SU-DHL-6 (cell line): Measurements from ENCODE around the gene DPEP2.
A peak's percentile ranks its signal among the peaks of the same experiment; 100 is the strongest.
"Not testable (repeated sequence)": the region's sequence is repeated elsewhere in the genome, so short reads cannot be mapped to it uniquely, and the experiment has no call there.

ENCODE experiments used
- H2AFZ ChIP-seq: fragments of 200-600 bp; sonication (generic); 2 replicates; pipeline ENCODE4 v1.6.1; 2014; ENCODE audit warnings: low read depth, mild to moderate bottlenecking, moderate library complexity, mixed read lengths, antibody characterized with exemption, low read length; ENCODE audit not compliant: severe bottlenecking
- H3F3A ChIP-seq: fragments of 200-600 bp; shearing (Covaris generic); 2 replicates; pipeline ENCODE4 v1.6.0; 2016; ENCODE audit warnings: antibody characterized with exemption, mild to moderate bottlenecking; ENCODE audit not compliant: insufficient read depth
- H3K27ac ChIP-seq: fragments of 200-600 bp; sonication (generic); 2 replicates; pipeline ENCODE4 v1.5.1; 2016; ENCODE audit warnings: low read depth, mild to moderate bottlenecking, low read length, moderate library complexity, mixed read lengths
- H3K27me3 ChIP-seq: fragments of 200-600 bp; sonication (generic), shearing (Covaris generic); 2 replicates; pipeline ENCODE4 v1.6.0; 2014; ENCODE audit warnings: mild to moderate bottlenecking, low read length
- H3K36me3 ChIP-seq: fragments of 200-600 bp; sonication (generic); 2 replicates; pipeline ENCODE4 v1.6.1; 2014; ENCODE audit warnings: mild to moderate bottlenecking, low read length, mixed read lengths
- H3K4me2 ChIP-seq: fragments of 300-600, 200-600 bp; shearing (Covaris generic), sonication (generic); 2 replicates; pipeline ENCODE4 v1.6.0; 2014; ENCODE audit warnings: low read length, low read depth, mild to moderate bottlenecking; ENCODE audit not compliant: poor library complexity, severe bottlenecking
- H3K4me3 ChIP-seq: fragments of 200-600 bp; sonication (generic); 2 replicates; pipeline ENCODE4 v1.5.1; 2014; ENCODE audit warnings: antibody characterized with exemption, low read length, mild to moderate bottlenecking, mixed read lengths; ENCODE audit not compliant: insufficient read depth, poor library complexity, severe bottlenecking
- H3K79me2 ChIP-seq: fragments of 200-600 bp; sonication (generic); 2 replicates; pipeline ENCODE4 v1.6.1; 2014; ENCODE audit warnings: mild to moderate bottlenecking, low read length, moderate library complexity; ENCODE audit not compliant: insufficient read depth
- H3K9ac ChIP-seq: fragments of 200-600 bp; sonication (generic); 2 replicates; pipeline ENCODE4 v1.7.0; 2014; ENCODE audit warnings: mild to moderate bottlenecking, low read length
- H3K9me2 ChIP-seq: fragments of 200-600 bp; sonication (generic); replicated peaks from 2 replicates; pipeline ENCODE4 v1.6.1; 2014; ENCODE audit warnings: low read length; ENCODE audit not compliant: insufficient read depth
- H3K9me3 ChIP-seq: fragments of 200-600 bp; sonication (generic); 2 replicates; pipeline ENCODE4 v1.6.1; 2014; ENCODE audit warnings: low read length, mixed read lengths; ENCODE audit not compliant: insufficient read depth
- H4K20me1 ChIP-seq: fragments of 200-600 bp; sonication (generic); 2 replicates; pipeline ENCODE4 v1.6.1; 2014; ENCODE audit warnings: low read depth, mild to moderate bottlenecking, antibody characterized with exemption, low read length, moderate library complexity, mixed read lengths
- CTCF ChIP-seq: fragments of 200-600 bp; sonication (generic); IDR thresholded peaks from one replicate; pipeline ENCODE4 v1.5.1; 2017; ENCODE audit warnings: antibody characterized with exemption, mild to moderate bottlenecking, low read length, moderate library complexity; ENCODE audit not compliant: insufficient read depth, poor library complexity, severe bottlenecking
- EZH2phosphoT487 ChIP-seq: fragments of 200-600 bp; sonication (generic), shearing (Covaris generic); conservative IDR thresholded peaks from 2 replicates; pipeline ENCODE4 v1.6.1; 2018; ENCODE audit warnings: mild to moderate bottlenecking, antibody characterized with exemption, low read length, moderate library complexity, mixed read lengths

The DPEP2 gene

DNA sequence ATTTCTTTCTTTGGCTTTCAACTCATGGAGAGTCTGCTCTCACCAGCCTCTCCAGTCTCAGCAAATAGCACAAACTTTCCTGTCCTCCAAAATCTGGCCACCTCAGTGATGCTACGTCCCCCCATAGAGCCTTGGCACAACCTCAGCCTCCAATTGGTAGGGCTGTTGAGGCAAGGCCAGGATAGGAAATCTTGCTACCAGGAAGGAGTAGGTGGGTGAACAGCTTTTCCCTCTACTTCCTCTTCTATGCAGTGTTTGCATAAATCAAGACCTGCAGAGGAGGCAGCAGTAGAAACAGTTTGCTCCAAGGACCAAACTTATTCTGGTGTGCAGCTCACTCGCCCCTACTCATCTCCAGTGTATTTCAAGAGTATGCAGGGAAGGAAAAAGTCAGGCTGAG lies 701 bp upstream of the DPEP2 start:
- peak overlapping the region; percentile 69 for H2AFZ ChIP-seq
- H3K9ac ChIP-seq = peak overlapping the region; percentile 4; the same call in 1 of the 2 replicates
- no peak overlapping the region for H3K27ac ChIP-seq
- no peaks in the 10 kb centered on the region for H3K9me2 ChIP-seq
- H3F3A ChIP-seq = no peaks in the 10 kb centered on the region
- no peaks in the 10 kb centered on the region for H3K9me3 ChIP-seq
- H3K79me2 ChIP-seq = no peaks in the 10 kb centered on the region
- H3K36me3 ChIP-seq = no peaks in the 10 kb centered on the region
- TF ChIP-seq CTCF = no peak
- TF ChIP-seq EZH2phosphoT487 = no peak
- H3K4me2 ChIP-seq = peak overlapping the region; percentile 20
- no peak overlapping the region for H3K4me3 ChIP-seq
- H4K20me1 ChIP-seq = no peaks in the 10 kb centered on the region
- no peaks in the 10 kb centered on the region for H3K27me3 ChIP-seq

DNA sequence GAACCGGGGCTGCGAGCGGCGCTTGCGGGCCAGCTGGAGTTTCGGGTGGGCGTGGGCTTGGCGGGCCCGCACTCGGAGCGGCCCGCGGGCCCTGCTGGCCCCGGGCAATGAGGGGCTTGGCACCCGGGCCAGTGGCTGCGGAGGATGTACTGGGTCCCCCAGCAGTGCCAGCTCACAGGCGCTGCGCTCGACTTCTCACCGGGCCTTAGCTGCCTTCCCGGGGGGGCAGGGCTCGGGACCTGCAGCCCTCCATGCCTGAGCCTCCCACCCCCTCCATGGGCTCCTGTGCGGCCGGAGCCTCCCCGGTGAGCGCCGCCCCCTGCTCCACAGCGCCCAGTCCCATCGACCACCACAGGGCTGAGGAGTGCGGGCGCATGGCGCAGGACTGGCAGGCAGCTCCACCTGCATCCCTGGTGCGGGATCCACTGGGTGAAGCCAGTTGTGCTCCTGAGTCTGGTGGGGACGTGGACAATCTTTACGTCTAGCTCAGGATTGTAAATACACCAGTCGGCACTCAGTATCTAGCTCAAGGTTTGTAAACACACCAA lies 979 bp downstream of the DPEP2 start:
- not testable (repeated sequence) for H3K9me3 ChIP-seq, H4K20me1 ChIP-seq, H3K36me3 ChIP-seq, H3K27me3 ChIP-seq, H3K27ac ChIP-seq, H3K4me2 ChIP-seq, H2AFZ ChIP-seq, H3K4me3 ChIP-seq, H3F3A ChIP-seq, H3K79me2 ChIP-seq, H3K9me2 ChIP-seq, H3K9ac ChIP-seq

DNA sequence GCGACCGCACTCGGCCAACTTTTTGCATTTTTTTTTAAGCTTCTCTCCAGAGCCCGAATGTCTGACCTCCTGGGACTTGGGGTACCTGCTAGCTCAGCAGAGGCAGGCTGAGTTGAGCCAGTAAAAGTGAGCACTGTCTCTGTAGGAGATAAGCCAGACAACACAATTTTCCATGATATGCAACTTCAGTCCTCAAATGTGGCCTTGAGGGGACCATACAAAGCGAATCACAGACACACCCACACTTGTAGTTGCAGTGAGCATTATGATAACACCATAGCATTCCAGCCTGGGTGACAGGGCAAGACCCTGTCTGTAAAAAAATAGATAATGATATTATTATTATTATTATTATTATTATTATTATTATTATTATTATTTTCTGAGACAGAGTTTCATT lies 2.6 kb downstream of the DPEP2 start:
- no peaks in the 10 kb centered on the region for H3F3A ChIP-seq
- TF ChIP-seq EZH2phosphoT487 = no peak
- TF ChIP-seq CTCF = no peak

DNA sequence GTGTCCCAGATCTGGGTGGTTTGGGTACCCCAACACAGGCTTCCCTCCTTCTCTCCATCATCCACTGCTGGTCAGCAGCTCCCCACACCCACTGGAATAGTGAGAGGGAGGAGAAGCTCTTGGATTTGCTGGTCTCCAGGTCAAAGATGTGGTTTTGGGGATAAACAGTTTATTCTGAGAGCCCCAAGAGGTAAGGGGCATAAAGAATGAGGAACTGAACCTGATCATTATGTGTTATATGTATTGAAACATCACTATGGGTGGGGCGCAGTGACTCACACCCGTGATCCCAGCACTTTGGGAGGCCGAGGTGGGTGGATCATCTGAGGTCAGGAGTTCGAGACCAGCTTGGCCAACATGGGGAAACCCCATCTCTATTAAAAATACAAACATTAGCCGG lies 3.9 kb downstream of the DPEP2 start:
- Histone ChIP-seq H3K9me3 (no peaks in the 10 kb centered on the region), H3K9me2 (no peaks in the 10 kb centered on the region), H3F3A (no peaks in the 10 kb centered on the region), H3K4me3 (no peak overlapping the region), H3K27ac (no peak overlapping the region), H3K4me2 (no peak overlapping the region), H3K79me2 (no peaks in the 10 kb centered on the region), H3K36me3 (no peaks in the 10 kb centered on the region), H4K20me1 (no peaks in the 10 kb centered on the region), H3K9ac (no peak overlapping the region), H3K27me3 (no peaks in the 10 kb centered on the region), H2AFZ (no peak overlapping the region)
- TF ChIP-seq CTCF (no peak), EZH2phosphoT487 (no peak)

More for the DNA sequence above, 2.6 kb downstream of the DPEP2 start:
- no peaks in the 10 kb centered on the region for H3K9me3 ChIP-seq
- H3K4me2 ChIP-seq = no peak overlapping the region
- H3K4me3 ChIP-seq = no peak overlapping the region
- no peaks in the 10 kb centered on the region for H3K27me3 ChIP-seq
- no peak overlapping the region for H3K27ac ChIP-seq
- no peaks in the 10 kb centered on the region for H3K36me3 ChIP-seq
- H3K9me2 ChIP-seq = no peaks in the 10 kb centered on the region
- no peak overlapping the region for H2AFZ ChIP-seq
- H3K9ac ChIP-seq = no peak overlapping the region
- no peaks in the 10 kb centered on the region for H4K20me1 ChIP-seq
- no peaks in the 10 kb centered on the region for H3K79me2 ChIP-seq

DNA sequence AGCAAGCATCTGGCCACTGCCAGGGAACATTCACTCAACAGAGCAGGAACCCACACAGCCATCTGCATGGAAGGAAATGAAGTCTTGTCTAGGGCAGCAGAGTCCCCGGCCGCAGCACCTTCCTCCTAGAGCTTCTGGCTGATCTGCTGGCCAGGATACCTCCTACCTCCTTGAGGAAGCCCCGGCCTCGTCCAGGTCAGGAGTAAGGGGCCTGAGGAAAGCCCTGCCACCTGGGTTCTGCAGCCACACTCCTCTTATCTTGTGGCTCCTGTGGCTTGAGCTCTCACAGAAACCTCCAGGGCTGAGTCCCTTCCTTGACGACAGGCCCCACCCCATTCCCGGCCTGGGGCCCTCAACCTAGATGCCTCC lies 5.3 kb downstream of the DPEP2 start:
- H3K36me3 ChIP-seq, H3F3A ChIP-seq, H3K27ac ChIP-seq, H3K4me3 ChIP-seq, H3K9me2 ChIP-seq, H3K79me2 ChIP-seq, H3K27me3 ChIP-seq, H2AFZ ChIP-seq, H3K4me2 ChIP-seq, H4K20me1 ChIP-seq, H3K9ac ChIP-seq, H3K9me3 ChIP-seq: not testable (repeated sequence)
